OCI-LY7 (cell line): ENCODE results near the gene LOC128125822.

ENCODE experiments used
- CTCF ChIP-seq: fragments of 200-600 bp; sonication (generic); conservative IDR thresholded peaks from 2 replicates; pipeline ENCODE4 v1.5.1; 2014; ENCODE audit warnings: mild to moderate bottlenecking, antibody characterized with exemption, low read length, moderate library complexity, mixed read lengths
- EZH2phosphoT487 ChIP-seq: fragments of 200-600 bp; sonication (generic); IDR thresholded peaks from 2 replicates; pipeline ENCODE4 v1.6.1; 2018; ENCODE audit warnings: low read depth, borderline replicate concordance, mild to moderate bottlenecking, mixed run types, antibody characterized with exemption, low read length, moderate library complexity, mixed read lengths

GRCh38 chr6:63579937-63580703, 7.8 kb downstream of the LOC128125822 start:
- TF ChIP-seq CTCF (no peak), EZH2phosphoT487 (no peak)
